ENCODE results near the gene OR51G1.
"Not testable (repeated sequence)": the region's sequence is repeated elsewhere in the genome, so short reads cannot be mapped to it uniquely, and the experiment has no call there.

Gene OR51G1, protein sequence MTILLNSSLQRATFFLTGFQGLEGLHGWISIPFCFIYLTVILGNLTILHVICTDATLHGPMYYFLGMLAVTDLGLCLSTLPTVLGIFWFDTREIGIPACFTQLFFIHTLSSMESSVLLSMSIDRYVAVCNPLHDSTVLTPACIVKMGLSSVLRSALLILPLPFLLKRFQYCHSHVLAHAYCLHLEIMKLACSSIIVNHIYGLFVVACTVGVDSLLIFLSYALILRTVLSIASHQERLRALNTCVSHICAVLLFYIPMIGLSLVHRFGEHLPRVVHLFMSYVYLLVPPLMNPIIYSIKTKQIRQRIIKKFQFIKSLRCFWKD

DNA sequence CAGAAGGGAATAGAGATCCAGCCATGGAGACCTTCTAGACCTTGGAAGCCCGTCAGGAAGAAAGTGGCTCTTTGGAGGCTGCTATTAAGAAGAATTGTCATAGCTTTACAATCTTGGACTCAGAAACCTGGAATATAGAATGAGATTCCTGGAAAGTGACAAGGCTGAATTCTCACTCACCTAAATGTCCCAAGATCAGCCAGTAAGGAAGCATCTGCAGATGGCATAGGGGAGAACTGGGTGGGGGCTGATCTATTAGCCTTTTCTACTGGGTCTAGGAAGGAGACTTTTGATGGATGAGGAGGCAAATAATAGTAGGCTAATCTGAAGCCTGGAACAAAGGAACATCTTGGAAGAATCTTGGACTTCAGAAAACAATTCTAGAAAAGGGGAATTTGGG is at the start of gene OR51G1:
OR51G1 (minus strand) TSS at position 101 of the 400 bp plus-strand sequence; CDS start at position 101, 0 bp downstream.
- DNase-seq (ENCODE audit: low read depth), result no peak
- TF ChIP-seq, protein P1, sequence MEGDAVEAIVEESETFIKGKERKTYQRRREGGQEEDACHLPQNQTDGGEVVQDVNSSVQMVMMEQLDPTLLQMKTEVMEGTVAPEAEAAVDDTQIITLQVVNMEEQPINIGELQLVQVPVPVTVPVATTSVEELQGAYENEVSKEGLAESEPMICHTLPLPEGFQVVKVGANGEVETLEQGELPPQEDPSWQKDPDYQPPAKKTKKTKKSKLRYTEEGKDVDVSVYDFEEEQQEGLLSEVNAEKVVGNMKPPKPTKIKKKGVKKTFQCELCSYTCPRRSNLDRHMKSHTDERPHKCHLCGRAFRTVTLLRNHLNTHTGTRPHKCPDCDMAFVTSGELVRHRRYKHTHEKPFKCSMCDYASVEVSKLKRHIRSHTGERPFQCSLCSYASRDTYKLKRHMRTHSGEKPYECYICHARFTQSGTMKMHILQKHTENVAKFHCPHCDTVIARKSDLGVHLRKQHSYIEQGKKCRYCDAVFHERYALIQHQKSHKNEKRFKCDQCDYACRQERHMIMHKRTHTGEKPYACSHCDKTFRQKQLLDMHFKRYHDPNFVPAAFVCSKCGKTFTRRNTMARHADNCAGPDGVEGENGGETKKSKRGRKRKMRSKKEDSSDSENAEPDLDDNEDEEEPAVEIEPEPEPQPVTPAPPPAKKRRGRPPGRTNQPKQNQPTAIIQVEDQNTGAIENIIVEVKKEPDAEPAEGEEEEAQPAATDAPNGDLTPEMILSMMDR (conservative IDR thresholded peaks at IDR 0.05; ENCODE audit: low read depth, low read length), result no peak
- no peak within 1 kb of the TSS for H3K4me3 ChIP-seq (ENCODE audit: low read length)

DNA sequence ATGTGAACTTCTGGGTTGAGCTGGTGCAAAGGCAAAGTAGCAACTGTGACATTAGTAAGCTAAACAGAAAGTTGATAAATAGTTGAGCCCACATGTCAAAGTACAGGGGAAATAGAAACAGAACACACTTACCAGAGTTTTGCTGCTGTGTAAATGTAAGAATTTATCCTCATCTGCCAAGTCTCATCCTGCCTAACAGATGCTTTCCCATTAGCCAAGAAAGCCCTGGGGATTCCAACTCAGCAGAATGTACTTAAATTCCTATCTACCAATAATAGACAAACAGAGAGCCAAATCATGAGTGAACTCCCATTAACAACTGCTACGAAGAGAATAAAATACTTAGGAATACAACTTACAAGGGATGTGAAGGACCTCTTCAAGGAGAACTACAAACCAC is 38.7 kb upstream of the OR51G1 start:
- TF ChIP-seq, protein P1 (conservative IDR thresholded peaks at IDR 0.05; ENCODE audit: low read depth, low read length), result no peak
- no peak overlapping the region for H3K4me3 ChIP-seq (ENCODE audit: low read length)
- no peak for DNase-seq (ENCODE audit: low read depth)

DNA sequence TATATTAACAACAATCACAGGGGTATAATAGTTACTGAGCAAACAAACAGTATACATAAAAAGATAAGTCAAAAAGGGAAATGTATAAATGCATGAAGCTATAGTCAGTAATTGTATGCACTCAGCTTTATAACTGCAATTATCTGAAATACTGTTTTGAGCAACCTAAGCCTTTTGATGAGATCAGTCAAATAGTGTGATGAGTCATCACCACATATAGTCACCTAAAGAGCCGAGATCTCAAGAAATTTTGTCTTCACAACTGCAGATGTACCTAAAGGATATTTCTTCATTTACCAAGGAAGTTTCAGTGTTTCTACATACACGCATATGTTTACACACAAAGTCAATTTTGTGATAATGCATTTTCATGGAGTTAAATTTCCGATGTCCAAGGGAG is 36.7 kb upstream of the OR51G1 start:
- TF ChIP-seq, protein P1 (conservative IDR thresholded peaks at IDR 0.05; ENCODE audit: low read depth, low read length), result no peak
- DNase-seq (ENCODE audit: low read depth), result no peak
- H3K4me3 ChIP-seq (ENCODE audit: low read length), result no peak overlapping the region

DNA sequence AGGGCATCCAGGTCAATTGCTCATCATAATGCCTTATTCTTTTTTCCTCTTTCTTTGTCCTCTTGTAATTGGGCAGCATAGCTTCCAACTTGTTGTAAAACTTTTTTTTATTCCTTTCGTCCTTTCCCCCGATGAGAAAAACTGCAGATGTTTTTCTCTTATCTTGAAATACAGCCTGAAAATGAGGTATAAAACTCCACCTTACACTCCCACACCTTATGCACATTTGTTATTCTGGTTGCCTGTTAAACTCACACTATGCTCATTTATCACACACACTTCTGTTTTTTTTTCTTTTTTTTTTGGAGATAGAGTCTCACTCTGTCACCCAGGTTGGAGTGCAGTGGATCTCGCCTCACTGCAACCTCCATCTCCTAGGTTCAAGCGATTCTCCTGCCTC is 33.3 kb upstream of the OR51G1 start:
- DNase-seq (ENCODE audit: low read depth), result no peak
- TF ChIP-seq, protein P1 (conservative IDR thresholded peaks at IDR 0.05; ENCODE audit: low read depth, low read length), result no peak
- H3K4me3 ChIP-seq (ENCODE audit: low read length), result no peak overlapping the region

DNA sequence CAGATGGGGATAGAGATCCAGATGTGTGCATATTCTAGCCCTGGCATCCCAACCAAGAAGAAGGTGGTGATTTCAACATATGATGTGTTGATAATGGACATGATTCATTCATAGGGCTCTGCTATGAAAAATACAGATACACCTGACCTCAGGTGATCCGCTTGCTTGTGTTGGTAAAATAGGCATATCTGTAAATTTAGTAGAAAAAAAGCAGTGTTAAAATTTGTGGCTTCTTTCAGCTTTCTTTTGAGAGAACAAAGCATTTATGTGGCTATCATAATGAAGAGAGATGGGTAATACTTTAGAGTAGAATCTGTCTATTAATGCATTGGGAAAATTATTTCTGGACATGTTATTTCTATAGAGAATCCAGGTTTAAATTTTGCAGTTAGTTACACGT is 31.5 kb upstream of the OR51G1 start, which contains the start of gene OR51A2:
OR51A2 (minus strand) TSS at position 101 of the 400 bp plus-strand sequence; CDS start at position 101, 0 bp downstream.
- DNase-seq (ENCODE audit: low read depth); H3K4me3 ChIP-seq (ENCODE audit: low read length): not testable (repeated sequence)

DNA sequence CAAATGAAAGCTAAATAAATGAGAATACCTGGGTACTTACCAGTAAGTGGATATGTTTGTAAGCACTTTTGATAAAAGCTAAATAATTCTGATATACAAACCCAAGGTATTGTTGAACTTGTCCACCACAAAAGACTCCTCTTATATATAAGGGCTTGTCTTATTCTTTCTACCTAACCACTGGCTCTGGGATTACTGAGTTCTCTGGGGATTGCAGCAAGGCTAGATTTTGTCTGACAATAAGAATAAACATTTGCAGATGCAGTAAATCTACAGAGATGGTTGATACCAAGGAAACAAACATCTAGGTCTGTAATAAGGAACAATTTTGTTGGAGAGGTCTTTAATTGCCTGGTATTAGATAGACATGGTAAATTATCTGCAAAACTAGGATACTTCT is 23.4 kb upstream of the OR51G1 start, which contains the start of gene OR51A4:
OR51A4 (minus strand) TSS at position 101 of the 400 bp plus-strand sequence. CDS start 505 bp downstream, outside the sequence.
- TF ChIP-seq, protein P1 (conservative IDR thresholded peaks at IDR 0.05; ENCODE audit: low read depth, low read length), result no peak
- H3K4me3 ChIP-seq (ENCODE audit: low read length), result no peak within 1 kb of the TSS
- no peak for DNase-seq (ENCODE audit: low read depth)

DNA sequence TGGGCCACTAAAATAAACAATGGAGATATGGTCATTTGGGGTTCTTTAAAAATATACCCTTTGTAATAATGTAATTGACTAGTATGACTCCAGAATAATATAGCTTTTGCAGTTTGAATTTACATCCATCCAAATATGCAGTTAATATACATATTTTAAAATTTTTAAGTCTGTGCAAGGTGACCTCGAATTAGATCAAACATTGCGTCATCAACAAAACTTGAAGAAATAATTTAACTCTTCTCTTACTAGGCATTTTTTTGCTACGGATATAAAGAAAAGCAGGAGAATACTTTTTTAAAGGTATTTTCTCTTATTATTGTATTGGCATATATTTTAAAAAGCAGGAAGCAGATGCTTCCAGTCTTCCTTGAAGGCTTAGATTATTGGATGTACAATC is 12.6 kb upstream of the OR51G1 start:
- H3K4me3 ChIP-seq (ENCODE audit: low read length), result no peak overlapping the region
- TF ChIP-seq, protein P1 (conservative IDR thresholded peaks at IDR 0.05; ENCODE audit: low read depth, low read length), result no peak
- DNase-seq (ENCODE audit: low read depth), result no peak
